Posterior vena cava (tissue), 2 donors: ENCODE results near the gene GFER. TPM values are rescaled to one million over a fixed set of nuclear protein-coding genes. Genes with fewer than 3 reads are reported as not detected.
"Not testable (repeated sequence)": the region's sequence is repeated elsewhere in the genome, so short reads cannot be mapped to it uniquely, and the experiment has no call there.

Experiments used
- DNase-seq: peaks from one replicate; pipeline ENCODE4 v3.0.0-alpha.2; 2020; ENCODE audit warnings: low spot score
- intact Hi-C, 2 donors: fragments of 100-400 bp; cut with DNase I; formaldehyde crosslinking; loops; one replicate each; pipeline versions ENCODE4 v1.14.1 to v1.14.2; 2022 to 2023
- total RNA-seq, 2 donors: library from RNA; stranded (reverse); fragmentation: NEBNext Ultra II Directional; extraction: Animal tissue kit (Norgen Biotek cat#: 25700); gene quantifications; one replicate each; pipeline ENCODE4 v1.2.1, GENCODE V29; 2021
- donor health status: DM: yes; HTN: yes; CAD: no.
- donor health status: DM: yes; HTN: yes; CAD: no.

GFER gene
- total RNA-seq, 2 donors from 2014 or later: 15.1 to 16.2 TPM

DNA sequence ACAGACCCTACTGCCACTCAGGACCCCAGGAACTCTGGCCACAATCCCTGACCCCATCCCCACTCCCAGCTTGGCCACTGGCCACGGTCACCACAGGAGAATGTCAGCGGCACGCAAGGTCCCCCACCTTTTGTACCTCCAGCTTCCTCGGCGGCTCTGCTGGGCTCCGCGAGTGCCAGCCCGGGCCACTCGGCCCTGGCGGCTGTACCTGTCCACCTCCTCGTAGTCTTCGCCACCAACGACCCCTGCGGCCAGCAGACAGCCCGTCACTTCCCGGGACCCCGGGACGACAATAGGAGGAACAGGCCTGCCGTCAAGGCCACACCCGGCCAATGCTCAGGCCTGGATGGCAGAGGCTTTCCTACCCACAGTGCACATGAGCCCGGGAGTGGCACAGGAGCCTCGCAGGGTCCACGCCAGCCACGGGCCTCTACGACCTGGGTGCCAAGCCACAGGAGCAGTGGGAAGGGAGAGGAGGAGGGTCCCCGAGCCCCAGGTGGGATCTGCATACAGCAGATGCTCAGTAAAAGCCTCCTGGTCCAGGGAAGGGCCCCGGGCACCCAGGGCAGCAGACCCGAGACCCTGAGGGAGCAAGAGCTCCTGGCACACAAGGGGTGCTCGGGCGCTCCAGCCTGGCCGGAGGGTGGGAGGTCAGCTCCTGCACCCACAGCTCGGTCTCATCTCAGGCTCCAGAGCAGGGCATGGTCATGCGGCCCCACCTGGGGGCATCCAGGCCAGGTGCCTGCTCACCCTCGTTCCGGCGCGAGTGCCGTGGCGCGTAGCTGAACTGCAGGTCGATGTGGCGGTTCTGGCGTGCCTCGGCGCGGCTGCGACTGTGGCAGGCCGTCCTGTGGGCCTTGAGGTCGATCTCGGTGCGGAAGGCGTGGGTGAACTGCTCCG is 17.7 kb downstream of the GFER start:
- DNase-seq: no peak
- intact Hi-C loops: no loop called here

- intact Hi-C loops: no loop called here
- no peak for DNase-seq
These were observed 18.6 kb downstream of the GFER start for GRCh38 chr16:2002406-2003230.

DNA sequence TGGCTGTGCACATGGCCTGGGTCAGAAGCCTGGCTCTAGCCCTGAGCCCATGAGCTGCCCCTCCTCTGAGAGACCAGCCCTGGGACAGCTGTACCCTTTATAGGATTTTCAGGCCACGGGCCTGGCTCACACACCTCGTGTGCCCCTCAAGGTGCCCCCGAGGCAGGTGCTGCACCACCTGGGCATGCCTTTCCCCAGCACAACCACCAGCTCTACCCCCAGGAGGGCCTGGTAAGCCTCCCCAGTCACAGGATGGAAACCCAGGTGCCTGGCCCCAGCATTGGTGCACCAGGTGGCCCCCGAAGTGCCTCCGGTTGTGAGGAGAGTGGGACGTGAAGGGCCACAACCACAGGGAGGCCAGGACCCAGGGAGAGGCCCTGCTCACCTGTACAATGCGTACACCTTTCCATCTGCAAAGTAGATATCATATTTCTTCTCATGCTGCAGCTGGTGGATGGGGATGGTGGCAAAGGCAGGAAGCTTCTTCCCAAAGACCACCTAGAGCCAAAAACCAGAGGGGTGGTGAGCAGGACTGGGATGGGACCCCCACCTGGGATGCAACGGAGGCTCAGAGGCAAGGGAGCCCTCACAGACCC is 19.3 kb downstream of the GFER start:
- DNase-seq: no peak
- intact Hi-C loops: no loop called here

- DNase-seq: peak; percentile 96
- intact Hi-C loops: no loop called here
These were observed 20.0 kb downstream of the GFER start for GRCh38 chr16:2003827-2004641.

DNA sequence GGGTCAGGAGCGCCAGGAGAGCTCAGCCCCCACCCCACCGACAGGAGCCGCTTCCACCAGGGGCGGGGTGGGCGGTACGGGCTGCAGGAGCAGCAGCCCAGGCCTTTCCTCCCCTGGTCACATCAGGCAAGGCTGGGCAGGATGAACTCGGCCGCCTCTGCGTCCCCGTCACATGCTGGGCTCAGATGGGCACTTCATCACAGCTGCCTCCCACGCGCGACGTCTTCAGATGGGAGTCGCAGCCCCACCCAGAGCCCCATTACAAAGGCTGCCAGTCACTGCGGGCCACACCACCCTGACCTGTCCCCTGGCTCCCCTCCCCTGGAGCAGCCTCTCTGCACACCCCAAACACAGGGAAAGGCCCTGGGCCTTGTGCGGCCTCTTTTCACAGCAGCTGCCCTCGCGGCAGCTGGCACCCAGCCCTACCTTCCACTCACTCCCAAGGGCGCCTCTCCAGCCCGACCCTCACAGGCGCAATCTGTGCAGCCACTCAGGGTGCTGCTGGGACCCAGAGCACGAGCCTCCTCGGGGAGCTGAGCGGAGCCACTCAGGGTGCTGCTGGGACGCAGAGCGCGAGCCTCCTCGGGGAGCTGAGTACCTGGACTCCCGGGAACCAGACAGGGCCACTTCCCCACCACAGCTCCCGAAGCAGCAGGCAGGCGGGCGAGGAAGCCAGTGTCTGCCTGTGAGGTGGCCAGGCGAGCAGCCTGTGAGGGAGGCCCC is 21.0 kb downstream of the GFER start:
- intact Hi-C loops: no loop called here
- DNase-seq: no peak

DNA sequence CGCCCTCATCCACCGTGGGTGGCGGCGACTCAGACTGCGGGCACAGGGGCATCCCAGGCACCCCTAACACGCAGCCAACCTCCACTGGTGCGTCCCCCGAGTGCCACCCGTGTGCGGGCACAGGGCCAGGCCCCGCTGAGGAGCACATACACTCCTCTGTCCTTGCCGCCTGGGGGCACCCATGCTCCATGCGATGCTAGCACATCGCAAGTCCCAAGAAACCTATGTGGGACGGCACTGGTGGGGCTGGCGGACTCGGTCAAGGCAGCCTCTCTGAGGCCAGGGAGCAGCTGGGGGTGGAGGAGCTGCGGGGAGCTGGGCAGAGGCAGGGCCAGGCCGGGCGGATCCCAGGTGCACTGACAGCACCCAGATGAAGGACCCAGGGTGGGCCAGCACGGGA is 21.7 kb downstream of the GFER start:
- no peak for DNase-seq
- intact Hi-C loops: no loop called here

GRCh38 chr16:2006317-2006716 is 22.3 kb downstream of the GFER start:
- intact Hi-C loops: no loop called here
- no peak for DNase-seq

- intact Hi-C loops: no loop called here
- DNase-seq: no peak
These were observed 23.3 kb downstream of the GFER start for GRCh38 chr16:2007081-2007836.

DNA sequence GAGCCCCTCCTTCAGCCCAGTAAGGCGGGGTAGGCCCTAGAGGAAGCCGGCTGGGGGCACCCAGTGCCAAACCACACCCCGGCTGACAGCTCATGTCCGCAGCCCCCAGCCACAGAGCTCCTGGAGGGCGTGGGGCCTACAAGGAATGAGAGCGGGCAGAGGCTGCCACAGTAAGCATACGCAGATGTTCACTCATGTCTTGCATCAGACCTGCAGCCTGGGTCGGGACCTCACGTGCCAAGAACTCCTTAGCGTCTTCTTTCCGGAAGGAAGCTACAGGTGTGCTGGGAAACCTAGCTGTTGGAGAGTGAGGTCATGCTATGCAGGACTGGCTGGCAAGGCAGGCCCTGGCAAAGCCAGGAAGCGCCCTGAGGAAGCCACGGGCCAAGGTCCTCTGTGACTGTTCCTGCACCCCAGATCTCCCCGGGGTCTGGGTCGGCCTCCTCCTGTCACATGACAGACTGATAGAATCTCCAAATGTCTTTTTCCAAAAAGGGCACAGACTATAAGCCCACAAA is 24.1 kb downstream of the GFER start:
- peak; percentile 81 for DNase-seq
- intact Hi-C loops: no loop called here

DNA sequence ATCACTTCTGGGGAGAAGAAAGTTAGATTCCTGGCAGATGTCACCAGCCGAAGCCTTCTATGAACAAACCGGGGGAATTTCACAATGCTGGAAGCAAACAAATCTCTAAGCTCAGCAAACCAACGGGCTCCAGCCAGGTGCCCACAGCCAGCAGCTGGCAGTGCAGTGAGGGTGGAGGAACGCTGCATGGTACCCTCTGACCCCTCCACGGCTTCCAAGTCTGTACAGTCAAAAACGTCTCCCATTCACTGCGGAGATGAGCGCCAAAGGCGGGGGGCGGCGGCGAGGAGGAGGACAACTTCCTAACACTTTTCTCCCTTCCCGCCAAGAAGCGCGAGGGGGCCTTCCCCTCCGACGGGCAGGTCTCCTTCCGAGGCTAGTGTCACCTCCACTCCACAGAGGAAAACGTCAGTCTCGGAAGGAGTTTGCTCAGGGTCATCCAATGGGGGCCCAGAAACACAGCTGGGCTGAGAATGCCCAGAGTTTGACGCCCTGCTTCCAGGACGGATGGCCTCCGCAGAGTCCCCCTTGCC is 24.7 kb downstream of the GFER start:
- intact Hi-C loops: no loop called here
- no peak for DNase-seq

GRCh38 chr16:2009164-2009711 is 25.2 kb downstream of the GFER start:
- intact Hi-C loops: no loop called here
- no peak for DNase-seq

- DNase-seq: peak; percentile 94
- intact Hi-C loops: no loop called here
These were observed 26.0 kb downstream of the GFER start, which contains the start of gene ZNF598 for GRCh38 chr16:2009791-2010510. ZNF598 (minus strand) TSS chr16:2009821.

DNA sequence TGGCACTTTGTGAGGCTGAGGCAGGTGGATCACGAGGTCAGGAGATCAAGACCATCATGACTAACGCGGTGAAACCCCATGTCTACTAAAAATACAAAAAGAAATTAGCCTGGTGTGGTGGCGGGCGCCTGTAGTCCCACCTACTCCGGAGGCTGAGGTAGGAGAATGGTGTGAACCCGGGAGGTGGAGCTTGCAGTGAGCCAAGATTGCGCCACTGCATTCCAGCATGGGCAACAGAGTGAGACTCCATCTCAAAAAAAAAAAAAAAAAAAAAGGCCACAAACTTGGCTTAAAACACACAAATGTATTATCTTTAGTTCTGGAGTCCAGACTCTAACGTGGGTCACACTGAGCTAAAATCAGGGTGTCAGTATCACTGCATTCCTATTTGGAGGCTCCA is 27.7 kb downstream of the GFER start:
- intact Hi-C loops: not testable (repeated sequence)

DNA sequence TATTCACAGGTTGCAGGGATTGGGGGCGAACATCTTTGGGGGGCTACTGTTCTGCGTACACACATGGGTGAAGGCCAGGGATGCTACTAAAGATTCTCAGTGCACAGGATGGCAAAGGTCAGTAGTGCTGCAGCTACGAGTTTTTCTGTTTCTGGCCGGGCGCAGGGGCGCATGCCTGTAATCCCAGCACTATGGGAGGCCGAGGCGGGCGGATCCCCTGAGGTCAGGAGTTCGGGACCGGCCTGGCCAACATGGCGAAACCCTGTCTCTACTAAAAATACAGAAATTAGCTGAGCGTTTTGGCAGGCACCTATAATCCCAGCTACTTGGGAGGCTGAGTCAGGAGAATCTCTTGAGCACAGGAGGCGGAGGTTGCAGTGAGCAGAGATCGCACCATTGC is 29.5 kb downstream of the GFER start:
- intact Hi-C loops: no loop called here
- no peak for DNase-seq

More for the DNA sequence above, 27.7 kb downstream of the GFER start:
- DNase-seq: not testable (repeated sequence)

DNA sequence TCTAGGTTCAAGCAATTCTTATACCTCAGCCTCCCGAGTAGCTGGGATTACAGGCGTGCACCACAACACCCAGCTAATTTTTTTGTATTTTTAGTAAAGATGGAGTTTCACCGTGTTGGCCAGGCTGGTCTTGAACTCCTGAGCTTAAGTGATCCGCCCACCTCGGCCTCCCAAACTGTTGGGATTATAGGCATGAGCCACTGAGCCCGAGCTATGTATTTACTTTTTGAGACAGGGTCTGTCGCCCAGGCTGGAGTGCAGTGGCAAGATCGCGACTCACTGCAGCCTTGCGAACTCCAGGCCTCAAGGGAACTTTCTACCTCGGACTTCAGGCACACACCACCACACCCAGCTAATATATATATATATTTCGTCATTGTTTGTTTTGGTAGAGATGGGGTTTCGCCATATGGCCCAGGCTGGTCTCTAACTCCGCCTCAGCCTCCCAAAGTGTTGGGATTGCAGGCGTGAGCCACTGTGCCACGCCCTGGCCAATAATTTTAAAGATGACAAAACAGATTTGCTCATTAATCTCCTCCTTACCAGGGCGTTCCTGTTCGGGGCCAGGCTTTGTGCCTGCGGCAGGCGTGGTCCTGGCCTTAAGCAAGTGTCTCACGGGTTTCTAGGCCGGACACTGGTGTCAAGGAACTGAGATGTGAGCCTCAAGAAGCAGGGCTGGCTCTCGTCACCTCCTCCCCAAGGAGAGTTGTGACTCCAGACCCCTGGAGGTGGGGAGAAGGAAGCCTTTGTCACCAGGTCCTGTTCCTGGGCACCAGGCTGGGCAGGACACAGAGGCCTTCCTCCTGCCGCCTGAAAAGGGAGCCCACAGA is 31.3 kb downstream of the GFER start:
- DNase-seq: no peak
- intact Hi-C loops: loop anchor here in 1 of 2 donors (5.0 kb wide), 1 partner anchor 137 kb away; no protein-coding TSS in a partner anchor

- no peak for DNase-seq
- intact Hi-C loops: loop anchor here in 1 of 2 donors (5.0 kb wide), 1 partner anchor 136 kb away; no protein-coding TSS in a partner anchor
These were observed 31.9 kb downstream of the GFER start for GRCh38 chr16:2015947-2016208.
